ENCODE results near the gene HOXA5. TPM values are rescaled to one million over a fixed set of nuclear protein-coding genes. Genes with fewer than 3 reads are reported as not detected.

HOXA5 gene
- total RNA-seq, 2 experiments from 2014 or later, result 3.4 to 7.4 TPM

GRCh38 chr7:27116031-27116961, 27.2 kb downstream of the HOXA5 start:
- Histone ChIP-seq H3K9me3 (ENCODE audit: low read length) (no peaks in the 10 kb centered on the region), H3K9me2 (ENCODE audit: insufficient read depth, low read length) (no peaks in the 10 kb centered on the region), H3K27ac (ENCODE audit: low read depth, low read length, poor library complexity, severe bottlenecking) (no peak overlapping the region), H4K20me1 (ENCODE audit: insufficient read depth, low read length) (no peaks in the 10 kb centered on the region), H2AFZ (ENCODE audit: low read length) (no peak overlapping the region), H3K79me2 (ENCODE audit: insufficient read depth, low read depth, low read length) (no peaks in the 10 kb centered on the region), H3K4me2 (ENCODE audit: low read length) (no peak overlapping the region), H3K4me1 (ENCODE audit: insufficient read depth, low read length, poor library complexity, severe bottlenecking) (no peaks in the 10 kb centered on the region), H3K4me3 (ENCODE audit: low read depth, low read length, poor library complexity, severe bottlenecking) (no peak overlapping the region), H3K36me3 (ENCODE audit: insufficient read depth, low read length) (no peaks in the 10 kb centered on the region)
- no peak for DNase-seq (ENCODE audit: low spot score)
- intact Hi-C loops (cut with micrococcal nuclease; ENCODE audit: unreplicated experiment), result no loop called here
- POLR2A ChIA-PET, result no interaction called here
- BruUV-seq (replicated peaks), result no TSS peak
- CTCF ChIA-PET (ENCODE audit: unreplicated experiment), result no interaction called here
- TF ChIP-seq CTCF (conservative IDR thresholded peaks at IDR 0.05; ENCODE audit: low read length), result no peak
- TF ChIP-seq EZH2phosphoT487 (IDR thresholded peaks at IDR 0.05; ENCODE audit: borderline replicate concordance, low read depth, low read length), result no peak

- H3K4me2 ChIP-seq (ENCODE audit: low read length), result no peak overlapping the region
- CTCF ChIA-PET (ENCODE audit: unreplicated experiment), result no interaction called here
These were observed 28.1 kb downstream of the HOXA5 start for GRCh38 chr7:27115221-27116026.

More at GRCh38 chr7:27115221-27116026, 28.1 kb downstream of the HOXA5 start:
- DNase-seq (ENCODE audit: low spot score), result no peak
- Histone ChIP-seq H3K79me2 (ENCODE audit: insufficient read depth, low read depth, low read length) (no peaks in the 10 kb centered on the region), H3K9me2 (ENCODE audit: insufficient read depth, low read length) (no peaks in the 10 kb centered on the region), H4K20me1 (ENCODE audit: insufficient read depth, low read length) (no peaks in the 10 kb centered on the region), H3K9me3 (ENCODE audit: low read length) (no peaks in the 10 kb centered on the region), H3K4me1 (ENCODE audit: insufficient read depth, low read length, poor library complexity, severe bottlenecking) (no peaks in the 10 kb centered on the region), H3K27ac (ENCODE audit: low read depth, low read length, poor library complexity, severe bottlenecking) (no peak overlapping the region), H2AFZ (ENCODE audit: low read length) (no peak overlapping the region), H3K4me3 (ENCODE audit: low read depth, low read length, poor library complexity, severe bottlenecking) (no peak overlapping the region), H3K36me3 (ENCODE audit: insufficient read depth, low read length) (no peaks in the 10 kb centered on the region)
- intact Hi-C loops (cut with micrococcal nuclease; ENCODE audit: unreplicated experiment), result no loop called here
- BruUV-seq (replicated peaks), result no TSS peak
- POLR2A ChIA-PET, result no interaction called here
- TF ChIP-seq CTCF (conservative IDR thresholded peaks at IDR 0.05; ENCODE audit: low read length) (no peak), EZH2phosphoT487 (IDR thresholded peaks at IDR 0.05; ENCODE audit: borderline replicate concordance, low read depth, low read length) (no peak)

All from OCI-LY7 (cell line).